ENCODE results near the gene ZNF682.
"Not testable (repeated sequence)": the region's sequence is repeated elsewhere in the genome, so short reads cannot be mapped to it uniquely, and the experiment has no call there.

DNA sequence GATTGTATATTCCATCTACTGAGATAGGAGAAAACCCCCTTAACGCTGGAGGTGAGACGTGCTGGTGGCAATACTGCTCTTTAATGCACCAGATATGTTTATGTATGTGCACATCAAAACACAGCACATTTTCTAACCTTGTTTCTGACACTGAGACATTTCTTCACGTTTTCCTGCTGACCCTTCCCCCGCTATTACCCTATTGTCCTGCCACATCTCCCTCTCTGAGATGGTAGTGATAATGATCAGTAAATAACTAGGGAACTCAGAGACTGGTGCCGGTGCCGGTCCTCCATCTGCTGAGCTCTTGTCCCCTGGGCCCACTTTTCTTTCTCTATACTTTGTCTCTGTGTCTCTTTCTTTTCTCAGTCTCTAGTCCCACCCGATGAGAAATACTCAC, 43.6 kb upstream of the ZNF682 start:
- TF ChIP-seq, protein P1, sequence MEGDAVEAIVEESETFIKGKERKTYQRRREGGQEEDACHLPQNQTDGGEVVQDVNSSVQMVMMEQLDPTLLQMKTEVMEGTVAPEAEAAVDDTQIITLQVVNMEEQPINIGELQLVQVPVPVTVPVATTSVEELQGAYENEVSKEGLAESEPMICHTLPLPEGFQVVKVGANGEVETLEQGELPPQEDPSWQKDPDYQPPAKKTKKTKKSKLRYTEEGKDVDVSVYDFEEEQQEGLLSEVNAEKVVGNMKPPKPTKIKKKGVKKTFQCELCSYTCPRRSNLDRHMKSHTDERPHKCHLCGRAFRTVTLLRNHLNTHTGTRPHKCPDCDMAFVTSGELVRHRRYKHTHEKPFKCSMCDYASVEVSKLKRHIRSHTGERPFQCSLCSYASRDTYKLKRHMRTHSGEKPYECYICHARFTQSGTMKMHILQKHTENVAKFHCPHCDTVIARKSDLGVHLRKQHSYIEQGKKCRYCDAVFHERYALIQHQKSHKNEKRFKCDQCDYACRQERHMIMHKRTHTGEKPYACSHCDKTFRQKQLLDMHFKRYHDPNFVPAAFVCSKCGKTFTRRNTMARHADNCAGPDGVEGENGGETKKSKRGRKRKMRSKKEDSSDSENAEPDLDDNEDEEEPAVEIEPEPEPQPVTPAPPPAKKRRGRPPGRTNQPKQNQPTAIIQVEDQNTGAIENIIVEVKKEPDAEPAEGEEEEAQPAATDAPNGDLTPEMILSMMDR (IDR thresholded peaks at IDR 0.05; ENCODE audit: low read length) = not testable (repeated sequence)
- TF ChIP-seq EZH2 (IDR thresholded peaks at IDR 0.05; ENCODE audit: borderline replicate concordance, low read length) = not testable (repeated sequence)
